Esophagus mucosa (tissue), 1 donor: Measurements from ENCODE around the gene SLC25A45. TPM values are rescaled to one million over a fixed set of nuclear protein-coding genes. Genes with fewer than 3 reads are reported as not detected.
"Not testable (repeated sequence)": the region's sequence is repeated elsewhere in the genome, so short reads cannot be mapped to it uniquely, and the experiment has no call there.

Source experiments
- ATAC-seq: fragments of 200-7000 bp; cut with Tn5 transposase; one replicate; pipeline ENCODE4 v1.9.1; 2020
- total RNA-seq: library from RNA; stranded (reverse); gene quantifications from one replicate; pipeline ENCODE4 v1.2.4, GENCODE V29; 2023
- donor health status: DM: yes; HTN: yes; CAD: no.

The SLC25A45 gene
- total RNA-seq, 1 donor from 2014 or later, result 3.4 TPM

GRCh38 chr11:65362320-65362931 is 20.0 kb downstream of the SLC25A45 start:
- ATAC-seq, result no peak

DNA sequence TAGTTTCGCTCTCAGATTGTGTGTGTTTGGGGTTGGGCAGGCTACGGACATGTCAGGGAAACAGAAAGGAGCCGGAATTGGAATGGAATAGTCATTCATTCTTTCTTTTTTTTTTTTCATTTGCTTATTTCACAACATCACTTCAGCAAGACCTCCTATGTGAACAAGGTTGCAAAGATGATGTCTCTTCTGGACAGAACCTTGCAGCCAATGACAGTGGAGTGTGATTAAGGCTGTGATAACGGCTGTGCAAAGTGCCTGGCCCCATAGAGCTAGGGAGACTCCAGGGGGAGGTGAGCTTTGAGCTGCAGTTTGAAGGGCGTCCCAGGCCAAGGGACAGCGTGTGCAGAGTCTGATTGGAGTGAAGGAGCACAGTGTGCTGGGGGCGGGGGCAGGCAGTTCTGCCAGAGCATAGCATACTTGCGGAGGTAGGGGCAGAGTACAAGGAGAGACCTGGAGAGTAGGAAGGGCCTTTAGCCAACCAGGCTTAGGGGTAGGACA is 24.5 kb downstream of the SLC25A45 start:
- no peak for ATAC-seq

GRCh38 chr11:65356394-65356972 is 26.0 kb downstream of the SLC25A45 start:
- no peak for ATAC-seq

DNA sequence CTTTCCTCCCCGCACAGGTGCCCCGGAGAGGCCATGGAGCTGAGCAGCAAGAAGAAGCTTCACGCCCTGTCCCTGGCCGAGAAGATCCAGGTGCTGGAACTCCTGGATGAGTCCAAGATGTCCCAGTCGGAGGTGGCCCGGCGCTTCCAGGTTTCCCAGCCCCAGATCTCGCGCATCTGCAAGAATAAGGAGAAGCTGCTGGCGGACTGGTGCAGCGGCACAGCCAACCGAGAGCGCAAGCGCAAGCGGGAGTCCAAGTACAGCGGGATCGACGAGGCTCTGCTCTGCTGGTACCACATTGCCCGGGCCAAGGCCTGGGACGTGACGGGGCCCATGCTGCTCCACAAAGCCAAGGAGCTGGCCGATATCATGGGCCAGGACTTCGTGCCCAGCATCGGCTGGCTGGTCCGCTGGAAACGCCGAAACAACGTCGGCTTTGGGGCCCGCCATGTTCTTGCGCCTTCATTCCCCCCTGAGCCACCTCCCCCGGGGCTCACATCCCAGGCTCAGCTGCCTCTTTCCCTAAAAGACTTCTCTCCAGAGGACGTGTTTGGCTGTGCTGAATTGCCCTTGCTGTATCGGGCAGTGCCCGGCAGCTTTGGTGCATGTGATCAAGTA is 26.6 kb downstream of the SLC25A45 start:
- peak; percentile 7 for ATAC-seq

DNA sequence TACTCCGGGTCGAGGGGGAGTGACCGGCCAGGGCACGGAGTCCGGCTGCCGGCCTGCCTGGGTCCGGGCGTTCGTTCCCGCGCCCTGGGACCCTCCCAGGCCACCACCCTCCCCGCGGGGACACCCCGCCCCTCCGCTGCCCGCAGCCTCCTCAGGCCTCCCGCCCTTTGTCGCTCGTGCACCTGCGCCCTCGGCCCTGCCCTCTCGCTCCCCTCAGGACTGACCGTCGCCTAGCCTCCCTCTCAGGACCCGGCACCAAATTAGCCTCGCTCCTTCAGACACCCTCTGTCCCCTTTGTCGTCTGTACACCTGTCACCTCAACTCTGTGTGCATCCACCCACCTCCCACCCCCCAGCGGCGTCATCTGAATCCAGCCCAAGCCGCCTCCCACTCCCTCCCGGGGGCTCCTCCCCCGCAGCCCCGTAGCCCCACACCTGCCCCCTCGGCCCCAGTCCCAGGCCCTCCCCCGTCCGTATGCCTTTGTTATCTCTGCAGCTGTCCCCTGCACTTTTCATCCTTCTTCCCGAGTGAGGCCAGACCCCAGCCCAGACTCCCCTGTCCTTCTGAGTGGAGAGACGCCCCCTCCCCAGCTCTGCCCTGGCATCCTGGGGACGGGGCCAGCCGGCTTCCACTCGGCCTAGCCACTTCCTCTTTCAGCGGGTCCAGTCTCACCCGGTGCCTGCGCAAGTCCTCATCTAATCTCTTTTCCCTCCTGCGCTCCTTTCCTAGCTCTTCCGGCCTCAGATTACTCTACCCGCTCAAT is 27.3 kb downstream of the SLC25A45 start:
- peak; percentile 16 for ATAC-seq

DNA sequence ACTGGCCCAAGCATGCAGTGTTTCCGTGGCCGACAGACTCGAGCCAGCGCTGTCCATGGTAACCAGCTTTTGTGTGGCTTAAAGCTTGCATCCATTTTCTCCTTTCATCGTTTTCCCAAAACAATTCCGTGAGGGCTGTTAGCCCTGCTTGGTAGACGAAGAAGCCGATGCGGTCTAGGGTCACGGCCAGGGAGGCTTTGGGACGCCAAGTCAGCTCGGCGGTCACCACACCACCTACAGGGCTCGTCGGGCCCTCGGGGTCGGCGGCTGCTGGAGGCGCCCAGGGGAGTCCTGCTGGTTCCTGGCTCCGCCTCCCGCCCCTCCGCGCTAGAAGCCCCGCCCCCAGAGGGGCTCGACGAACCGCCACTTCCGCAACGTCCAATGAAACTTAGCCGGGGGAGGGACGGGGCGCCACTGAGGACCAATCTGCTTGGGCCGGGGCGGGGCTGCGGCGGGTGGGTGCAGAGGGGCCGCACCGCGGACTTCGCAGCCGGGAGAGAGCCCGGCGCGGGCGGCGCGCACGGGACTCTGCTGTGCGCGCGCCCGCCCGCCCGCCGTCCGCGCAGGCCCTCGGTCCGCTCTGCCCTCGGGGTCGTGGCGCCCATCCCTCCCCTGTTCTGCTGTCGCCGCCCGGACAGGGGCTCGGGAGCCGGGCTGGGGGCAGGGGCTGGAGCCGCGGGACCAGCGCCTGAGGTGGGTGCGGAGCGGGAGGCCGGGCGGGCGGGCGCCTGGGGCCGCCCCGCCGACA is 28.0 kb downstream of the SLC25A45 start, which contains the start of gene TIGD3:
TSS of gene TIGD3 (plus strand) at position 487 of the 748 bp plus-strand sequence. CDS start 1,058 bp downstream, outside the sequence.
- peak; percentile 92 for ATAC-seq

GRCh38 chr11:65353900-65354264 is 28.6 kb downstream of the SLC25A45 start:
- no peak for ATAC-seq

GRCh38 chr11:65353376-65353775 is 29.1 kb downstream of the SLC25A45 start:
- ATAC-seq, result no peak

GRCh38 chr11:65352783-65353182 is 29.7 kb downstream of the SLC25A45 start:
- ATAC-seq, result no peak

DNA sequence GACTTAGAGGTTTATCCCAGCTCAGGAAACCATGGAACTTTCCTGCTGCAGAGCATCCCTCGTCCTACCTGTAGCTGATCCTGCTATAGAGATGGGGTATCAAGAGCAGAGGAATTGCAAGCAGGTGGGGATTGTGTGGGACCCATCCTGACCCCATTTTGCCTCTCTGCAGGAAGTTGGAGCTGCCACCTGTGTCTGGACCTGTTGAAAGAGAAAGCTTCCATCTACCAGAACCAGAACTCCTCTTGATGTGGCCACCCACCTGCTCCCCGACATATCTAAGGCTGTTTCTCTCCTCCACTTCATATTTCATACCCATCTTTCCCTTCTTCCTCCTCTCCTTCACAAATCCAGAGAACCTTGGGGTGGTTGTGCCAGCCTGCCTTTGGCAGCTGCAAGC is 30.9 kb downstream of the SLC25A45 start:
- no peak for ATAC-seq

DNA sequence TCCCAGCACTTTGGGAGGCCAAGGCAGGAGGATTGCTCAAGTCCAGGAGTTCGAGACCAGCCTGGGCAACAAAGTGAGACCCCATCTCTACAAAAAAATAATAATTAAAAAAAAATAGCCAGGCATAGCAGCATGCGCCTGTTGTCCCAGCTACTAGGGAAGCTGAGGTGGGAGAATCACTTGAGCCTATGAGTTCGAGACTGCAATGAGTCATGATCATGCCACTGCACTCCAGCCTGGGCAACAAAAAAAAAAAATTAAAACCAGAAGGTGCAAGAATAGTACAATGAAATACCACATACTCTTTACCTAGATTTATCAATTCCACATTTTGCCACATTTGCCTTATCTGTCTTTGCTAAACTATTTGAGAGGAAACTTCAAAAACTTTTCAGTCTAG is 40.6 kb downstream of the SLC25A45 start:
- ATAC-seq, result no peak

GRCh38 chr11:65340226-65340625 is 42.2 kb downstream of the SLC25A45 start:
- no peak for ATAC-seq

- ATAC-seq, result no peak
Measured at GRCh38 chr11:65338676-65339075, 43.8 kb downstream of the SLC25A45 start.

DNA sequence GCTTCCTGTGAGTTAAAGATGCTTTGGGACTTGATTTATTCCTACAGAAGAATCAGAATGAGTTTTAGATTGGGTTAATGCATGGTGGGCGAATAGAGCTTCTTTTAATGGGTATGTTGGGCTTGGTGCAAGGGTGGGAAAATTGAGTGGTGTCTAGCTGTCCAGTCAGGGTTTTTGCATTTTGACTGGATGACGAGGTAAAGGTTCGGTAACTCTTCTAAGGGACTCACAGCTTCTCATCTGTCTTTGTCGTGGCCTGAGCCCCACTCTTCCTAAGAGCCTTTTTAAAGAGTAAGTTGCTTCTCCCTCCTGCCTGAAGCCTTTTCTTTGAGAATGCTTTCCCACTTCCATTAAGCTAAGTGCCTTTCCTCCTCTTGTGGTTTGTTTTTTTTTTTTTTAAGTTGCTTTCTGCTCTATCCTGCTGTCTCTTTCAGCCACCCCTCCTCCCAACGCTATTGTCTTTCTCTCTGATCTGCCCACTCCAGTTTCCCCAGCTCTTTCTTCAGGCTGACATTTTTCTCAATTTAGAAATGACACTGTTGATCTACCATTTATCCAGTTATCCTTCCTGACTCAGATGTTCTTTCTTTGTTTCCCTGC is 47.6 kb downstream of the SLC25A45 start:
- ATAC-seq, result no peak

- not testable (repeated sequence) for ATAC-seq
Measured at GRCh38 chr11:65332591-65332990, 49.9 kb downstream of the SLC25A45 start.

GRCh38 chr11:65330544-65330943 is 51.9 kb downstream of the SLC25A45 start:
- ATAC-seq, result no peak

GRCh38 chr11:65329944-65330403 is 52.5 kb downstream of the SLC25A45 start:
- ATAC-seq, result peak; percentile 40

DNA sequence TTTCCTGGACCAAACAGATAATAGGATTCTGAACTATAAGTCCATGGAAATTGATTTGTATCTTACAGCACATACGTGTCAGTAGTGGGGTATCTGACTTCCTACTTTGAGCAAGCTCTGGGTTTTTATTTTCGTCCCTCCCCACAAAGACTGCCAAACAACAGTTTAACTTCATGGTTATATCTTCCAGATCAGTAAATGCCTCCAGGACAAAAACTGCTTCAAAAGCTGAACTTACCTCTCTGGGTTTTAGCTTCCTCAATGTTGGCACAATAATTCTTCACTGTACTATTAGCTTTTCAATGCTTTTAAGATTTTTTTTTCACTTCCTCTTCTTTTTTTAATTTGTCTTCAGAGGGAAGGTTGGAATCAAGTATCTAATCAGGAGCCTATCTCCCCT is 53.0 kb downstream of the SLC25A45 start:
- no peak for ATAC-seq

DNA sequence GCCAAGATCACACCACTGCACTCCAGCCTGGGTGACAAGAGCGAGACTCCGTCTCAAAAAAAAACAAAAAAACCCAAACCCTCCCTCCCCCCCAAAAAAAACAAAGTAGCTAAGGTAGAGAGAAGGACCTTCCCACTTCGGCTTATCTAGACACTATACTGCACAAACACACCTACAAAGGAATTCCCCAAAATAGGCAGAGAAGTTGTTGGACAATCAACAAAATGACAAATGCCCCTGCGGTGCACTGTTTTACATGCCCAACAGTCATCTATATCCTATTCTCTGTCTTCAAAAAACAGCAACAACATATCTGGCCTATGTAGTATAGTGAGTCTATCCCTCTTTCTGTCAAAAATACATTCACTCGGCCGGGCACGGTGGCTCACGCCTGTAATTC is 55.4 kb downstream of the SLC25A45 start:
- ATAC-seq, result no peak

GRCh38 chr11:65325435-65325834 is 57.0 kb downstream of the SLC25A45 start:
- no peak for ATAC-seq
